ENCODE data around the gene EFCAB13. TPM values are rescaled to one million over a fixed set of nuclear protein-coding genes. Genes with fewer than 3 reads are reported as not detected.

EFCAB13 gene
- total RNA-seq, 4 donors from 2014 or later, result 1.4 to 2.5 (median 1.8) TPM

DNA sequence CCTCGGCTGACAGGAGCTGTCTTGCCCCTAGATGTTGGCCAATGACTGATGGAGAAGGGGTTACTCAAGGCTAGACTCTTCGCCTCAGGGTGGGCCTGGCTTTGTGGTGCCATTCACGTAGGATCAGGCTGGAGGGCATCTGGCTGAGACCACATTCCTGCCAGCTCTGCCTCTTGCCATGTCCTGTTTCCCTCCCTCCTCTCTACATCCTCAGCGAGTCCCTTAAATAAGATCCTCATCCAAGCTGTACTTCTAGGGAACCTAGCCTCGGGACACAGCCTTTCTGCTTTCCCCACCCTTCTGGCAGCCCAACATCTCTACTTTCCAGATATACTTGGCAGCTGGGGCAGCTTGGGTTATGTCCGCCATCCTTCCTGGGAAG, 27.9 kb upstream of the EFCAB13 start:
- Histone ChIP-seq H3K4me1 (no peaks in the 10 kb centered on the region), H3K9me3 (no peaks in the 10 kb centered on the region), H3K27ac (no peak overlapping the region), H3K27me3 (no peaks in the 10 kb centered on the region), H3K4me3 (no peak overlapping the region), H3K36me3 (no peaks in the 10 kb centered on the region)
- ATAC-seq (no peak), DNase-seq (no peak)
- intact Hi-C loops (cut with DNase I; ENCODE audit: low total_unique reads) (no loop called here), in situ Hi-C loops (cut with MboI; ENCODE audit: low sequenced_read_pairs in 4 of 4) (no loop called here)
- TF ChIP-seq POLR2A (IDR thresholded peaks at IDR 0.05), result no peak
- TF ChIP-seq, protein P1, sequence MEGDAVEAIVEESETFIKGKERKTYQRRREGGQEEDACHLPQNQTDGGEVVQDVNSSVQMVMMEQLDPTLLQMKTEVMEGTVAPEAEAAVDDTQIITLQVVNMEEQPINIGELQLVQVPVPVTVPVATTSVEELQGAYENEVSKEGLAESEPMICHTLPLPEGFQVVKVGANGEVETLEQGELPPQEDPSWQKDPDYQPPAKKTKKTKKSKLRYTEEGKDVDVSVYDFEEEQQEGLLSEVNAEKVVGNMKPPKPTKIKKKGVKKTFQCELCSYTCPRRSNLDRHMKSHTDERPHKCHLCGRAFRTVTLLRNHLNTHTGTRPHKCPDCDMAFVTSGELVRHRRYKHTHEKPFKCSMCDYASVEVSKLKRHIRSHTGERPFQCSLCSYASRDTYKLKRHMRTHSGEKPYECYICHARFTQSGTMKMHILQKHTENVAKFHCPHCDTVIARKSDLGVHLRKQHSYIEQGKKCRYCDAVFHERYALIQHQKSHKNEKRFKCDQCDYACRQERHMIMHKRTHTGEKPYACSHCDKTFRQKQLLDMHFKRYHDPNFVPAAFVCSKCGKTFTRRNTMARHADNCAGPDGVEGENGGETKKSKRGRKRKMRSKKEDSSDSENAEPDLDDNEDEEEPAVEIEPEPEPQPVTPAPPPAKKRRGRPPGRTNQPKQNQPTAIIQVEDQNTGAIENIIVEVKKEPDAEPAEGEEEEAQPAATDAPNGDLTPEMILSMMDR (IDR thresholded peaks at IDR 0.05 in 4 of 5, conservative IDR thresholded peaks at IDR 0.05 in 1 of 5), result no peak

DNA sequence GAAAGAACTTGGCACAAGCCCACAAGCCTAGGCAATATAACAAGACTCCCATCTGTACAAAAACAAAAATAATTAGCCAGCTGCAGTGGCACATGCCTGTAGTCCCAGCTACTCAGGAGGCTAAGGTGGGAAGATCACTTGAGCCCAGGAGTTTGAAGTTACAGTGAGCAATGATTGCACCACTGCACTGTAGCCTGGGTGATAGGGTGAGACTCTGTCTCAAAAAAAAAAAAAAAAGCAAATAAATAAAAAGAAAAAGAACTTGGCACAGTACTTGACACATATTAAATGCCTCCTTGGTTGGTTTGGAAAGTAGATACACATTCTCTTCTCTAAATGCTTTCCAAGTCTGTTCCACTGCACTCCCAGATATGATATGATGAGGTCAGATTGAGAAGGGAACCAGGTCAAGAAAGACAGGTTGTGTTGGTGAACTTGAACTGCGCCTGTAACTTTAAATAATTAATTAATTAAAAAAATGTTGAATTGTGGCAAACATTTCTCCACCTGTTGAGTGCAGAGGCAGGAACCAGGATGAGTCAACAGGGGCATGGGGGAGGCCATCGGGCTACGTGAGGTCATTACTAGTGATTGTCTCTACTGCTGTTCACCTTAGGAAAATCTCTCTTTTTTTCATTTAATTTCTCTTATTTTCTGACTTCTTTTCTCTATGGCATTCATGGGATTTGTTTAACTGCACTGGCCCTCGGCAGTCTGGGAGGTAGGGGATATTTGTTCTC, 25.9 kb upstream of the EFCAB13 start:
- no peaks in the 10 kb centered on the region for H3K4me1 ChIP-seq
- in situ Hi-C loops (cut with MboI; ENCODE audit: low sequenced_read_pairs in 4 of 4), result no loop called here
- no peak overlapping the region for H3K4me3 ChIP-seq
- TF ChIP-seq POLR2A (IDR thresholded peaks at IDR 0.05), result no peak
- TF ChIP-seq, protein P1 (IDR thresholded peaks at IDR 0.05 in 4 of 5, conservative IDR thresholded peaks at IDR 0.05 in 1 of 5), result no peak
- H3K36me3 ChIP-seq, result no peaks in the 10 kb centered on the region
- H3K27me3 ChIP-seq, result no peaks in the 10 kb centered on the region
- H3K27ac ChIP-seq, result no peak overlapping the region
- DNase-seq (no peak), ATAC-seq (no peak)
- intact Hi-C loops (cut with DNase I; ENCODE audit: low total_unique reads), result no loop called here
- H3K9me3 ChIP-seq, result no peaks in the 10 kb centered on the region

DNA sequence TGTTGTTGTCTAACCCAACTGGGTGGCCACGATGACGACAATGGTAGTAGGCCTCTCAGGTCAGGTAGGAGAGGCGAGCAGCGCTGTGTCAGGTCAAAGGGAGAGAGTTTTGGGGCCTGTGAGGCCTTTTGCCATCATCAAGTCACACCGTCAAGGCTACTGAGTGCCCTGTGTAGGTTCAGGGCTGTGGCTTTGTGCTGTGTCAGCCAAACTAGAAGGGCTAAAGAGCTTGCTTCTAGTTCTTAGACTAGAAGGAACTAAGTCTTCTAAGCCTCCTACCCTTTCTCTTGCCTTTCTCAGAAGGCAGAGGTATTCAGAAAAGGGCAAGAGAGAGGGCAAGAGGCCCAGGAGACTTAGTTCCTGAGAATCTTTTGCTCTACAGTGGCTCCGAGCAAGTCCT, 25.0 kb upstream of the EFCAB13 start:
- DNase-seq, result no peak
- H3K27me3 ChIP-seq, result no peaks in the 10 kb centered on the region
- H3K36me3 ChIP-seq, result no peaks in the 10 kb centered on the region
- H3K9me3 ChIP-seq, result no peaks in the 10 kb centered on the region
- H3K4me3 ChIP-seq, result no peak overlapping the region
- H3K4me1 ChIP-seq, result no peaks in the 10 kb centered on the region
- H3K27ac ChIP-seq, result no peak overlapping the region
- intact Hi-C loops (cut with DNase I; ENCODE audit: low total_unique reads), result no loop called here
- in situ Hi-C loops (cut with MboI; ENCODE audit: low sequenced_read_pairs in 4 of 4), result no loop called here
- no peak for ATAC-seq
- TF ChIP-seq POLR2A (IDR thresholded peaks at IDR 0.05), result no peak
- TF ChIP-seq, protein P1 (IDR thresholded peaks at IDR 0.05 in 4 of 5, conservative IDR thresholded peaks at IDR 0.05 in 1 of 5), result no peak

DNA sequence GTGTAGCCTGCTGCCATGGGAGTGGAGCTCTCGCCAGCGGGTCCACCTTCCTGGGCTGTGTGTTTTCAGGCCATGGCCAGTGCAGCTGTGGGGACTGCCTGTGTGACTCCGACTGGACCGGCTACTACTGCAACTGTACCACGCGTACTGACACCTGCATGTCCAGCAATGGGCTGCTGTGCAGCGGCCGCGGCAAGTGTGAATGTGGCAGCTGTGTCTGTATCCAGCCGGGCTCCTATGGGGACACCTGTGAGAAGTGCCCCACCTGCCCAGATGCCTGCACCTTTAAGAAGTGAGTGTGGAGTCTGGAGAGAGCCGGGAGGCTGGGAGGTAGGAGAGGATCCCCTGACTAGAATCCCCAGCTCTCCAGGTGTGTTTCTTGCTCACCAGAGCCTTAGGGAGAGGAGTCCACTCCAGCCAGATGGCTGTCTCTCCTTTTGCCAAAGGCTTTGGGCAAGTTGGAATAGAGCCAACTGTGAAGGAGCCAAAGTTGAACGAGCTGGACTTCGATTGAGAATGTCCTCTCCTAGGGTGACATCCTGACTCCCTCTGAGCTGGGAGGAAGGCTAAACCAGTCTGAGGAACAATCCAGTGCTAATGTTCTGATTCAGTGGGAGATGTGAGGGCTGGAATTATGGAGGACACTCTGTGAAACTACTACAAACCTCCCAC, 24.4 kb upstream of the EFCAB13 start:
- in situ Hi-C loops (cut with MboI; ENCODE audit: low sequenced_read_pairs in 4 of 4), result no loop called here
- TF ChIP-seq POLR2A (IDR thresholded peaks at IDR 0.05), result no peak
- TF ChIP-seq, protein P1 (IDR thresholded peaks at IDR 0.05 in 4 of 5, conservative IDR thresholded peaks at IDR 0.05 in 1 of 5), result no peak
- Histone ChIP-seq H3K4me1 (no peaks in the 10 kb centered on the region), H3K9me3 (no peaks in the 10 kb centered on the region), H3K4me3 (no peak overlapping the region), H3K27ac (no peak overlapping the region), H3K36me3 (no peaks in the 10 kb centered on the region), H3K27me3 (no peaks in the 10 kb centered on the region)
- intact Hi-C loops (cut with DNase I; ENCODE audit: low total_unique reads), result no loop called here
- DNase-seq (no peak), ATAC-seq (no peak)

Data from gastrocnemius medialis (tissue), 4 donors.